ENCODE measurements around the gene HEMGN.

DNA sequence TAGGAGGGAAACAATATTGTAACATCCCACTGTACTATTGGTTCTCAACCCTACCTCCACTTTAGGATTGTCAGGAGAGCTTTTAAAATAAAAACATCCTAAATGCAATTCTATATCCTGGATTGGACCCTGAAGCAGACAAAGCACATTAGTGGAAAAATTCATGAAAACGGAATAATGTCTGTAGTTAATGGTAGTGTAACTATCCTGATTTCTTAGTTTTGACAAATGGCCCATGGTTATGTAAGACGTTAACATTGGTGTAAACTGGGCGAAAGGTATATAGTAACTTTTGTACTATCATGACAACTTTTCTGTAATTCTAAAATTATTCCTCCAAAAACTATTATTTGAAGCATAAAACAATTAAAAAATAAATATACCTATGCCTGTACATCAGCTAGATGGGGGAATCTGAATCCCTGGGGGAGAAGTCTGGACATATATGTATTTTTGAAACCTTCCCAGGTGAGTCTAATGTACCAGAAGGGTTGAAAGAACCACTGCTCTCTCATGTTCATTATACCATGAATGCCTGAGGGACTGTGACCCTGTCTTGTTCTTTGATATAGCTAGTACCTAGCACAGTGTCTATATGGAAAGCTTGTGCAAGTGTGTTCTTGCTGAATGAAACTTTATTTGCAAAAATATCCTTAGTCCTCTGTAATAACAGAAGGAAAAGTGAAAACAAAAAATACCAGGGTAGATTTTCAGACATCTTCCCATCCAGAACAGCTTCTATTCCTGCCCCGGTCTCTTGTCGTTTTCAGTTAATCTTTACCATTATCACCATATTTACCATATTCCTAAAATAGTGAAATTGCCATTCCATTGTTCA, 12.3 kb downstream of the HEMGN start:
- TF ChIP-seq SUZ12 (IDR thresholded peaks at IDR 0.05; ENCODE audit: extremely low read depth, insufficient read depth, insufficient read length) (no peak), YY1 (IDR thresholded peaks at IDR 0.05; ENCODE audit: insufficient read depth, insufficient read length) (no peak), ZNF274 (IDR thresholded peaks at IDR 0.05; ENCODE audit: low read depth, low read length) (no peak)

All from NT2/D1 (cell line).